ENCODE data around the gene ULK4. TPM values are rescaled to one million over a fixed set of nuclear protein-coding genes. Genes with fewer than 3 reads are reported as not detected.

ULK4 gene
- total RNA-seq, 1 donor from 2014 or later, result 8.4 TPM

- Histone ChIP-seq H3K9me3 (ENCODE audit: control insufficient read depth in 3 of 3, low read length in 3 of 3) (no peaks in the 10 kb centered on the region), H3K36me3 (ENCODE audit: control insufficient read depth in 3 of 3, insufficient read depth in 3 of 3, low read length in 3 of 3) (no peaks in the 10 kb centered on the region), H3K27ac (ENCODE audit: low read depth, low read length) (no peak overlapping the region), H3K4me3 (ENCODE audit: low read length in 3 of 3) (no peak overlapping the region), H3K4me1 (ENCODE audit: control insufficient read depth in 3 of 3, insufficient read depth in 3 of 3, low read length in 3 of 3) (no peaks in the 10 kb centered on the region), H3K9ac (ENCODE audit: low read depth in 1 of 3, low read length in 3 of 3) (no peak overlapping the region), H3K27me3 (ENCODE audit: control insufficient read depth in 3 of 3, insufficient read depth in 3 of 3, low read length in 3 of 3) (no peaks in the 10 kb centered on the region)
These were observed 381.5 kb downstream of the ULK4 start for GRCh38 chr3:41580274-41580959.

GRCh38 chr3:41579861-41580260 is 382.0 kb downstream of the ULK4 start:
- no peaks in the 10 kb centered on the region for H3K4me1 ChIP-seq (ENCODE audit: control insufficient read depth in 3 of 3, insufficient read depth in 3 of 3, low read length in 3 of 3)
- no peak overlapping the region for H3K27ac ChIP-seq (ENCODE audit: low read depth, low read length)
- H3K9me3 ChIP-seq (ENCODE audit: control insufficient read depth in 3 of 3, low read length in 3 of 3), result no peaks in the 10 kb centered on the region
- no peaks in the 10 kb centered on the region for H3K27me3 ChIP-seq (ENCODE audit: control insufficient read depth in 3 of 3, insufficient read depth in 3 of 3, low read length in 3 of 3)
- no peak overlapping the region for H3K9ac ChIP-seq (ENCODE audit: low read depth in 1 of 3, low read length in 3 of 3)
- H3K36me3 ChIP-seq (ENCODE audit: control insufficient read depth in 3 of 3, insufficient read depth in 3 of 3, low read length in 3 of 3), result no peaks in the 10 kb centered on the region
- H3K4me3 ChIP-seq (ENCODE audit: low read length in 3 of 3), result no peak overlapping the region

GRCh38 chr3:41578798-41579197 is 383.1 kb downstream of the ULK4 start:
- H3K36me3 ChIP-seq (ENCODE audit: control insufficient read depth in 3 of 3, insufficient read depth in 3 of 3, low read length in 3 of 3), result no peaks in the 10 kb centered on the region
- H3K27ac ChIP-seq (ENCODE audit: low read depth, low read length), result no peak overlapping the region
- H3K4me1 ChIP-seq (ENCODE audit: control insufficient read depth in 3 of 3, insufficient read depth in 3 of 3, low read length in 3 of 3), result no peaks in the 10 kb centered on the region
- no peak overlapping the region for H3K9ac ChIP-seq (ENCODE audit: low read depth in 1 of 3, low read length in 3 of 3)
- no peaks in the 10 kb centered on the region for H3K27me3 ChIP-seq (ENCODE audit: control insufficient read depth in 3 of 3, insufficient read depth in 3 of 3, low read length in 3 of 3)
- H3K4me3 ChIP-seq (ENCODE audit: low read length in 3 of 3), result no peak overlapping the region
- H3K9me3 ChIP-seq (ENCODE audit: control insufficient read depth in 3 of 3, low read length in 3 of 3), result no peaks in the 10 kb centered on the region

GRCh38 chr3:41575724-41576123 is 386.2 kb downstream of the ULK4 start:
- no peaks in the 10 kb centered on the region for H3K9me3 ChIP-seq (ENCODE audit: control insufficient read depth in 3 of 3, low read length in 3 of 3)
- H3K4me1 ChIP-seq (ENCODE audit: control insufficient read depth in 3 of 3, insufficient read depth in 3 of 3, low read length in 3 of 3), result no peaks in the 10 kb centered on the region
- H3K27ac ChIP-seq (ENCODE audit: low read depth, low read length), result no peak overlapping the region
- H3K36me3 ChIP-seq (ENCODE audit: control insufficient read depth in 3 of 3, insufficient read depth in 3 of 3, low read length in 3 of 3), result no peaks in the 10 kb centered on the region
- no peak overlapping the region for H3K9ac ChIP-seq (ENCODE audit: low read depth in 1 of 3, low read length in 3 of 3)
- H3K4me3 ChIP-seq (ENCODE audit: low read length in 3 of 3), result no peak overlapping the region
- no peaks in the 10 kb centered on the region for H3K27me3 ChIP-seq (ENCODE audit: control insufficient read depth in 3 of 3, insufficient read depth in 3 of 3, low read length in 3 of 3)

GRCh38 chr3:41574900-41575299 is 387.0 kb downstream of the ULK4 start:
- H3K36me3 ChIP-seq (ENCODE audit: control insufficient read depth in 3 of 3, insufficient read depth in 3 of 3, low read length in 3 of 3), result no peaks in the 10 kb centered on the region
- H3K4me3 ChIP-seq (ENCODE audit: low read length in 3 of 3), result no peak overlapping the region
- H3K4me1 ChIP-seq (ENCODE audit: control insufficient read depth in 3 of 3, insufficient read depth in 3 of 3, low read length in 3 of 3), result no peaks in the 10 kb centered on the region
- no peak overlapping the region for H3K9ac ChIP-seq (ENCODE audit: low read depth in 1 of 3, low read length in 3 of 3)
- no peaks in the 10 kb centered on the region for H3K27me3 ChIP-seq (ENCODE audit: control insufficient read depth in 3 of 3, insufficient read depth in 3 of 3, low read length in 3 of 3)
- H3K9me3 ChIP-seq (ENCODE audit: control insufficient read depth in 3 of 3, low read length in 3 of 3), result no peaks in the 10 kb centered on the region
- no peak overlapping the region for H3K27ac ChIP-seq (ENCODE audit: low read depth, low read length)

- Histone ChIP-seq H3K4me1 (ENCODE audit: control insufficient read depth in 3 of 3, insufficient read depth in 3 of 3, low read length in 3 of 3) (no peaks in the 10 kb centered on the region), H3K9me3 (ENCODE audit: control insufficient read depth in 3 of 3, low read length in 3 of 3) (no peaks in the 10 kb centered on the region), H3K4me3 (ENCODE audit: low read length in 3 of 3) (no peak overlapping the region), H3K27ac (ENCODE audit: low read depth, low read length) (no peak overlapping the region), H3K9ac (ENCODE audit: low read depth in 1 of 3, low read length in 3 of 3) (no peak overlapping the region), H3K36me3 (ENCODE audit: control insufficient read depth in 3 of 3, insufficient read depth in 3 of 3, low read length in 3 of 3) (no peaks in the 10 kb centered on the region), H3K27me3 (ENCODE audit: control insufficient read depth in 3 of 3, insufficient read depth in 3 of 3, low read length in 3 of 3) (no peaks in the 10 kb centered on the region)
These were observed 388.3 kb downstream of the ULK4 start for GRCh38 chr3:41573591-41573990.

GRCh38 chr3:41572092-41572491 is 389.8 kb downstream of the ULK4 start:
- Histone ChIP-seq H3K27me3 (ENCODE audit: control insufficient read depth in 3 of 3, insufficient read depth in 3 of 3, low read length in 3 of 3) (no peaks in the 10 kb centered on the region), H3K36me3 (ENCODE audit: control insufficient read depth in 3 of 3, insufficient read depth in 3 of 3, low read length in 3 of 3) (no peaks in the 10 kb centered on the region), H3K9ac (ENCODE audit: low read depth in 1 of 3, low read length in 3 of 3) (no peak overlapping the region), H3K9me3 (ENCODE audit: control insufficient read depth in 3 of 3, low read length in 3 of 3) (no peaks in the 10 kb centered on the region), H3K4me3 (ENCODE audit: low read length in 3 of 3) (no peak overlapping the region), H3K27ac (ENCODE audit: low read depth, low read length) (no peak overlapping the region), H3K4me1 (ENCODE audit: control insufficient read depth in 3 of 3, insufficient read depth in 3 of 3, low read length in 3 of 3) (no peaks in the 10 kb centered on the region)

GRCh38 chr3:41569632-41570305 is 392.1 kb downstream of the ULK4 start:
- no peaks in the 10 kb centered on the region for H3K27me3 ChIP-seq (ENCODE audit: control insufficient read depth in 3 of 3, insufficient read depth in 3 of 3, low read length in 3 of 3)

GRCh38 chr3:41565948-41566514 is 395.9 kb downstream of the ULK4 start:
- H3K9me3 ChIP-seq (ENCODE audit: control insufficient read depth in 3 of 3, low read length in 3 of 3), result no peaks in the 10 kb centered on the region
- no peaks in the 10 kb centered on the region for H3K27me3 ChIP-seq (ENCODE audit: control insufficient read depth in 3 of 3, insufficient read depth in 3 of 3, low read length in 3 of 3)
- H3K27ac ChIP-seq (ENCODE audit: low read depth, low read length), result no peak overlapping the region
- no peak overlapping the region for H3K4me3 ChIP-seq (ENCODE audit: low read length in 3 of 3)
- no peaks in the 10 kb centered on the region for H3K36me3 ChIP-seq (ENCODE audit: control insufficient read depth in 3 of 3, insufficient read depth in 3 of 3, low read length in 3 of 3)
- no peak overlapping the region for H3K9ac ChIP-seq (ENCODE audit: low read depth in 1 of 3, low read length in 3 of 3)
- H3K4me1 ChIP-seq (ENCODE audit: control insufficient read depth in 3 of 3, insufficient read depth in 3 of 3, low read length in 3 of 3), result no peaks in the 10 kb centered on the region

More at GRCh38 chr3:41569632-41570305, 392.1 kb downstream of the ULK4 start:
- no peak overlapping the region for H3K4me3 ChIP-seq (ENCODE audit: low read length in 3 of 3)
- no peak overlapping the region for H3K27ac ChIP-seq (ENCODE audit: low read depth, low read length)
- H3K4me1 ChIP-seq (ENCODE audit: control insufficient read depth in 3 of 3, insufficient read depth in 3 of 3, low read length in 3 of 3), result no peaks in the 10 kb centered on the region
- no peaks in the 10 kb centered on the region for H3K9me3 ChIP-seq (ENCODE audit: control insufficient read depth in 3 of 3, low read length in 3 of 3)
- no peaks in the 10 kb centered on the region for H3K36me3 ChIP-seq (ENCODE audit: control insufficient read depth in 3 of 3, insufficient read depth in 3 of 3, low read length in 3 of 3)
- no peak overlapping the region for H3K9ac ChIP-seq (ENCODE audit: low read depth in 1 of 3, low read length in 3 of 3)

- Histone ChIP-seq H3K36me3 (ENCODE audit: control insufficient read depth in 3 of 3, insufficient read depth in 3 of 3, low read length in 3 of 3) (no peaks in the 10 kb centered on the region), H3K27me3 (ENCODE audit: control insufficient read depth in 3 of 3, insufficient read depth in 3 of 3, low read length in 3 of 3) (no peaks in the 10 kb centered on the region), H3K27ac (ENCODE audit: low read depth, low read length) (no peak overlapping the region), H3K4me3 (ENCODE audit: low read length in 3 of 3) (no peak overlapping the region), H3K9me3 (ENCODE audit: control insufficient read depth in 3 of 3, low read length in 3 of 3) (no peaks in the 10 kb centered on the region), H3K9ac (ENCODE audit: low read depth in 1 of 3, low read length in 3 of 3) (no peak overlapping the region), H3K4me1 (ENCODE audit: control insufficient read depth in 3 of 3, insufficient read depth in 3 of 3, low read length in 3 of 3) (no peaks in the 10 kb centered on the region)
These were observed 396.9 kb downstream of the ULK4 start for GRCh38 chr3:41565003-41565402.
